Neural crest cell (in vitro differentiated cells): ENCODE data around the gene TOM1L2. TPM values are rescaled to one million over a fixed set of nuclear protein-coding genes. Genes with fewer than 3 reads are reported as not detected.
"Not testable (repeated sequence)": the region's sequence is repeated elsewhere in the genome, so short reads cannot be mapped to it uniquely, and the experiment has no call there.

Experiments
- DNase-seq: peaks from one replicate; pipeline ENCODE4 v3.0.0; 2021; ENCODE audit warnings: low read depth, mixed read lengths, low spot score
- H3K27ac Mint-ChIP-seq: one replicate; pipeline ENCODE4 v1.8.0; 2021; ENCODE audit warnings: mild to moderate bottlenecking, mixed read lengths; ENCODE audit not compliant: unreplicated experiment
- H3K27me3 Mint-ChIP-seq: 2 replicates; pipeline ENCODE4 v1.8.0; 2021; ENCODE audit warnings: low read depth, mild to moderate bottlenecking, mixed read lengths
- H3K36me3 Mint-ChIP-seq: 2 replicates; pipeline ENCODE4 v1.8.0; 2021; ENCODE audit warnings: low read depth, mild to moderate bottlenecking, mixed read lengths
- H3K4me1 Mint-ChIP-seq: 2 replicates; pipeline ENCODE4 v1.8.0; 2021; ENCODE audit warnings: mixed read lengths
- H3K4me3 Mint-ChIP-seq: one replicate; pipeline ENCODE4 v1.8.0; 2021; ENCODE audit warnings: mild to moderate bottlenecking, mixed read lengths
- H3K9me3 Mint-ChIP-seq: 2 replicates; pipeline ENCODE4 v1.8.0; 2021; ENCODE audit warnings: mixed read lengths
- CTCF ChIP-seq: fragments of 200-600 bp; sonication (generic); conservative IDR thresholded peaks from 2 replicates; pipeline ENCODE4 v1.5.0; 2021; ENCODE audit warnings: antibody characterized with exemption, mild to moderate bottlenecking
- total RNA-seq: library from RNA; stranded (reverse); gene quantifications from 2 replicates; pipeline ENCODE4 v1.2.1, GENCODE V29; 2021

Gene TOM1L2
- total RNA-seq, 1 donor from 2014 or later, result 15.9 TPM

- no peak overlapping the region for H3K27ac Mint-ChIP-seq
- DNase-seq, result no peak
- H3K4me3 Mint-ChIP-seq, result peak overlapping the region; percentile 47
- H3K4me1 Mint-ChIP-seq, result peaks cover 46% of the 10 kb centered on the region
- no peaks in the 10 kb centered on the region for H3K9me3 Mint-ChIP-seq
- H3K27me3 Mint-ChIP-seq, result peaks cover 32% of the 10 kb centered on the region
- no peak for TF ChIP-seq CTCF
- peaks cover 12% of the 10 kb centered on the region for H3K36me3 Mint-ChIP-seq
Measured at GRCh38 chr17:17809531-17810083, 162.6 kb downstream of the TOM1L2 start.

- H3K9me3 Mint-ChIP-seq, result no peaks in the 10 kb centered on the region
- H3K27me3 Mint-ChIP-seq, result peaks cover 34% of the 10 kb centered on the region
- H3K4me3 Mint-ChIP-seq, result peak overlapping the region; percentile 73
- DNase-seq, result no peak
- no peak overlapping the region for H3K27ac Mint-ChIP-seq
- H3K4me1 Mint-ChIP-seq, result peaks cover 46% of the 10 kb centered on the region
- TF ChIP-seq CTCF, result no peak
- peaks cover 12% of the 10 kb centered on the region for H3K36me3 Mint-ChIP-seq
Measured at GRCh38 chr17:17808706-17809432, 163.3 kb downstream of the TOM1L2 start.

- not testable (repeated sequence) for DNase-seq, H3K9me3 Mint-ChIP-seq, H3K27ac Mint-ChIP-seq
- peak overlapping the region; percentile 73 for H3K4me3 Mint-ChIP-seq
- peaks cover 46% of the 10 kb centered on the region for H3K4me1 Mint-ChIP-seq
- peaks cover 34% of the 10 kb centered on the region for H3K27me3 Mint-ChIP-seq
- peaks cover 12% of the 10 kb centered on the region for H3K36me3 Mint-ChIP-seq
Measured at GRCh38 chr17:17808200-17808599, 164.0 kb downstream of the TOM1L2 start.

GRCh38 chr17:17807440-17807839 lies 164.8 kb downstream of the TOM1L2 start:
- Mint-ChIP-seq H3K4me3 (peak overlapping the region; percentile 75), H3K9me3 (no peaks in the 10 kb centered on the region), H3K36me3 (peaks cover 12% of the 10 kb centered on the region), H3K27ac (no peak overlapping the region), H3K27me3 (peaks cover 34% of the 10 kb centered on the region), H3K4me1 (peaks cover 46% of the 10 kb centered on the region)
- no peak for DNase-seq
- no peak for TF ChIP-seq CTCF

- peak overlapping the region; percentile 87 for H3K4me3 Mint-ChIP-seq
- peaks cover 27% of the 10 kb centered on the region for H3K27me3 Mint-ChIP-seq
- H3K9me3 Mint-ChIP-seq, result no peaks in the 10 kb centered on the region
- TF ChIP-seq CTCF, result no peak
- peaks cover 40% of the 10 kb centered on the region for H3K4me1 Mint-ChIP-seq
- no peak overlapping the region for H3K27ac Mint-ChIP-seq
- peaks cover 12% of the 10 kb centered on the region for H3K36me3 Mint-ChIP-seq
- DNase-seq, result no peak
Measured at GRCh38 chr17:17806611-17807274, 165.5 kb downstream of the TOM1L2 start.

- no peak overlapping the region for H3K27ac Mint-ChIP-seq
- no peak for DNase-seq
Measured at GRCh38 chr17:17806035-17806434, 166.2 kb downstream of the TOM1L2 start.

More at GRCh38 chr17:17806035-17806434, 166.2 kb downstream of the TOM1L2 start:
- Mint-ChIP-seq H3K27me3 (peaks cover 25% of the 10 kb centered on the region), H3K4me3 (peak overlapping the region; percentile 27), H3K36me3 (peaks cover 12% of the 10 kb centered on the region), H3K4me1 (peaks cover 33% of the 10 kb centered on the region), H3K9me3 (no peaks in the 10 kb centered on the region)
- TF ChIP-seq CTCF, result no peak
